ENCODE measurements around the gene WDR76. TPM values are rescaled to one million over a fixed set of nuclear protein-coding genes. Genes with fewer than 3 reads are reported as not detected.

The WDR76 gene
- total and polyA plus RNA-seq, 12 donors: 0.68 to 4.1 (median 1.7) TPM

- WGBS, 2 donors: 59 to 65% methylated on average over 2 of the region's 2 CpGs
- DNase-seq (no peak), ATAC-seq (peak in 4 of 8 donors; percentile 28 to 48 (median 37))
- Histone ChIP-seq H3K4me1 (peaks cover 0 to 60% (median 9%) of the 10 kb centered on the region in 9 donors), H3K9me3 (no peaks in the 10 kb centered on the region), H3K36me3 (peaks cover 0 to 28% (median 0%) of the 10 kb centered on the region in 9 donors), H3K27me3 (no peaks in the 10 kb centered on the region), H3K4me3 (peak overlapping the region; percentile 33 to 68 (median 52)), H3K27ac (peak overlapping the region in 9 of 10 donors; percentile 75 to 97 (median 94))
- intact Hi-C loops (cut with DNase I): loop anchor here in 4 of 10 donors (2.0 to 10.0 kb wide), 3 partner anchors 16 to 336 kb away; no protein-coding TSS in a partner anchor
- no peak for TF ChIP-seq CTCF (IDR thresholded peaks at IDR 0.05)
Measured at GRCh38 chr15:43878446-43878845, 51.6 kb downstream of the WDR76 start.

DNA sequence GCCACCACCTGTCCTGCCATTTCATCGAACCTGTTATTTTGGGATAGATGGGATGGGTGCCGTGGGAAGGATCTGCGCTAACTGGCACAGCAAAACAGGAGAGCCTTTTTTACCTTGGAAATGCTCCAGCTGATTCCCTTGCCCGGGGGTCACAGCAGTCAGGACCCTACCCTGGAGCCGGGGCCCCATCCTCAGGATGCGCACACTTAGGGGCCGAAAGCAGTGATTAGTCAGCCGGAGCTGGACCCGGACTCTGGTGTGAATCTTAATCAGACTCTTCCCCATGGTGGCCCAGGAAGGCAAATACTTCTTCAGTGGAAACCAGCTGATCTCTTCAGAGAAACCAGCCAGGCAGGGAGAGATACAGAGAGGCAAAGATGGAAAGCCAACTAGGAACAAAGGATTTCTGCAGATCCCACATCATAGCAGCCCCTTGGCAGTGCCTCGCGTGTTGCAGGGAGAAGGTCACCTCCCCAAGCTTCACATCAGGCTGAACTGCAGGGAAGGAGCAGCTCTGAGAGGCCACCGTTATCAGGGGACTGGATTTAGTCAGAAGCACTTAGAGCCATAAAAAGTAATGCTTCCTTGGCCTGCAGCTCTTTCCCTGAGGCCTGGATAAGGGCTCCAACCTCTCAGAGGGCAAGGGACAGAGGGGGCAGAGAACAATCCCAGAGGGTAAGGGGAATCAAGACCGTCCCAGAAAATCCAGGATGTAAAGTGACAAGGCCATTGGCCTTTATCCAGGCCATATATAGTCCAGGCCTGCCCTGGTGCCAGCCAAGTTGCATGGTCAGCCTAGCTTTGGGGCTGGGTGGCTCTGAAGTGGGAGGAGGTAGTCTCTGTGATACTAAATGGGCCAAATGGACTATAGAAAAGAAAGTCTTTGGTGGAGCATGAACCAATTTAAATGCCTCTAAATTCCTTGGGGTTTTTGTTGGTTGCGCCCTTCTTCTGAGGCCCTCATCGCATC, 52.9 kb downstream of the WDR76 start:
- Histone ChIP-seq H3K9me3 (no peaks in the 10 kb centered on the region), H3K4me1 (peaks cover 0 to 51% (median 9%) of the 10 kb centered on the region in 9 donors), H3K27ac (peak overlapping the region; percentile 68 to 97 (median 94)), H3K27me3 (no peaks in the 10 kb centered on the region), H3K4me3 (peak overlapping the region; percentile 33 to 68 (median 52)), H3K36me3 (peaks cover 0 to 16% (median 0%) of the 10 kb centered on the region in 9 donors)
- WGBS, 2 donors: 43 to 66% methylated on average over 15 of the region's 15 CpGs
- DNase-seq (peak; percentile 47 to 62), ATAC-seq (peak; percentile 73 to 89 (median 82))
- intact Hi-C loops (cut with DNase I): loop anchor here in 4 of 10 donors (2.0 to 10.0 kb wide), 3 partner anchors 15 to 335 kb away; no protein-coding TSS in a partner anchor
- no peak for TF ChIP-seq CTCF (IDR thresholded peaks at IDR 0.05)

DNA sequence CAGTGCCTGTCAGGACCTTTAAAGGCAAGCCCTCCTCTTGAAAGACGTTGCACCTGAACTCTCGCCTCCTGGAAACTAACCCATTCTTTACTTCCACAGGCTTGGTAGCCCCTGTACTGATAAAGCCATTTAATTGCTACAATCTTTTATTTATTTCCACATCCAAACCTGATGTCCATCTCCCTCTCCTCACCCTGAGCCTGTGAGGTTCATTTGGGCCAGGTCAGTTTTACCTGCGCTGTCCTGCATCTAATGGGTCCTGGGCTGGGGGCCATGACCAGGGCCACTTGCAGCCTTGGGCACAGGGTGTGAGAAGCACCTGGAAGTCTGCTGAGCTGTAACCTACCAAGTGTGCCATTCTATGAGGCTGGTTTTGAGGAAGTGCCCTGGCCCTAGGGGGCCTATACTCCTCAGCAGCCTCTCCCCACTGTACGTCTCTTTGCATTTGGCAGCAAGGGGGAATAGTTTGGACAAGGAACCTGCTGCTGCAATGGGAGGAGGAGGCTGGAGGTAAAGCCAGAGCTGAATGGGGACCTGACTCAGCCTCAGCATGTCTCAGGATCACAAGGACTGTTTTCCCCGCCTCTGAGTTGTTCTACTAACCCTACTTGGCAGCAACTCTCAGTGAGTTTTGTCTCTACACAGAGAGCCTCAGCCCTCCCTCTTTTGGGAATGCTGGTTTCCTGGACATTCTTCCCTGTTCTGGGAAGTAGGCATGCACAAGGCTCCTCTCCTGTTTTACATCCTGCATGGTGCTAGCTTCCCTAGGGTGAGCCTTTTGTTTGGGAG, 53.8 kb downstream of the WDR76 start:
- DNase-seq (no peak), ATAC-seq (peak in 5 of 8 donors; percentile 10 to 43 (median 15))
- Histone ChIP-seq H3K27ac (peak overlapping the region; percentile 68 to 97 (median 94)), H3K27me3 (no peaks in the 10 kb centered on the region), H3K4me3 (peak overlapping the region in 1 of 10 donors; percentile 64), H3K36me3 (peaks cover 0 to 13% (median 0%) of the 10 kb centered on the region in 9 donors), H3K4me1 (peaks cover 0 to 43% (median 9%) of the 10 kb centered on the region in 9 donors), H3K9me3 (no peaks in the 10 kb centered on the region)
- TF ChIP-seq CTCF (IDR thresholded peaks at IDR 0.05): no peak
- intact Hi-C loops (cut with DNase I): no loop called here
- WGBS, 2 donors: 60 to 79% methylated on average over 5 of the region's 5 CpGs

DNA sequence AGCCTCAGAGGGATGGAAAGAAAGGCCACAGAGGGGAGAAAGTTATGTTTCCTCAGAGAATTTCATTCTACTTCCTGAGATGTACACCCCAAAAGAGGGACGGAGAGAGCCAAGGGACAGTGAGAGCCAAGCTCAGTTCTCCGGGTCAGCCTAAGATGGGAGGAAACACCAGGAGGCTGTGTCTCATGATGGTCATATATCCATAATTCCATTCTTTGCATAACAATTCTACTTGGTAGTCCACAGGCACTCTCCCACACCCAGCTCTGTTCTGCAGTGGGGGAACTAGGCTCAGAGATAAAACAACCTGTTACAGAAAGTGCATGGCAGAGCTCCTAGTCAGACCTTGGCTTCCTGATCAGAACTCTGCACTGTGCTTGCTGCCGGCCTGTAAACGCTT, 54.4 kb downstream of the WDR76 start:
- ATAC-seq: peak in 3 of 8 donors; percentile 9 to 33 (median 26)

More for the DNA sequence above, 54.4 kb downstream of the WDR76 start:
- H3K4me1 ChIP-seq: peaks cover 0 to 37% (median 9%) of the 10 kb centered on the region in 9 donors
- peaks cover 0 to 13% (median 0%) of the 10 kb centered on the region in 9 donors for H3K36me3 ChIP-seq
- peak overlapping the region in 9 of 10 donors; percentile 68 to 97 (median 93) for H3K27ac ChIP-seq
- no peak overlapping the region for H3K4me3 ChIP-seq
- WGBS, 2 donors: 63 to 68% methylated on average over 4 of the region's 4 CpGs
- no peak for TF ChIP-seq CTCF (IDR thresholded peaks at IDR 0.05)
- intact Hi-C loops (cut with DNase I): no loop called here
- H3K9me3 ChIP-seq: no peaks in the 10 kb centered on the region
- H3K27me3 ChIP-seq: no peaks in the 10 kb centered on the region
- DNase-seq: no peak
